Right lobe of liver (tissue), 6 donors: ENCODE data around the gene KRTAP10-4. TPM values are rescaled to one million over a fixed set of nuclear protein-coding genes. Genes with fewer than 3 reads are reported as not detected.
"Not testable (repeated sequence)": the region's sequence is repeated elsewhere in the genome, so short reads cannot be mapped to it uniquely, and the experiment has no call there.

Source experiments
- ATAC-seq, 4 donors: fragments of 200-7000 bp; cut with Tn5 transposase; one replicate each; pipeline ENCODE4 v1.9.1; 2020; ENCODE audit warnings: mild to moderate bottlenecking in 4 of 4, moderate library complexity in 4 of 4
- DNase-seq, 3 donors: peaks; one replicate each; pipeline ENCODE4 v3.0.0-alpha.2; 2020
- H3K27ac ChIP-seq, 3 donors: fragments of 200-600 bp; one replicate each; pipeline ENCODE4 v1.8.0; 2022
- H3K27me3 ChIP-seq, 2 donors: fragments of 200-600 bp; one replicate each; pipeline ENCODE4 v1.8.0; 2022
- H3K36me3 ChIP-seq, 4 donors: fragments of 200-600 bp; sonication (generic) in 1 of 4; one replicate each; pipeline versions ENCODE4 v1.5.1 to v1.8.0; 2017 to 2022; ENCODE audit warnings: control low read depth in 1 of 4
- H3K4me1 ChIP-seq, 4 donors: fragments of 200-600 bp; sonication (generic) in 1 of 4; one replicate each; pipeline versions ENCODE4 v1.5.1 to v1.8.0; 2017 to 2022; ENCODE audit warnings: control low read depth in 1 of 4
- H3K4me3 ChIP-seq, 3 donors: fragments of 200-600 bp; one replicate each; pipeline ENCODE4 v1.8.0; 2022
- H3K9me3 ChIP-seq, 4 donors: fragments of 200-600 bp; sonication (generic) in 1 of 4; one replicate each; pipeline versions ENCODE4 v1.5.1 to v1.8.0; 2017 to 2022; ENCODE audit warnings: control low read depth in 1 of 4
- POLR2A ChIP-seq: fragments of 450-650 bp; IDR thresholded peaks from one replicate; pipeline ENCODE4 v1.6.1; 2017; ENCODE audit warnings: antibody characterized with exemption, mild to moderate bottlenecking
- WGBS: methylation state at CpG from one replicate; pipeline ENCODE4 v1.1.6; 2018; ENCODE audit warnings: low coverage, low lambda C conversion rate; ENCODE audit not compliant: insufficient coverage; ENCODE audit errors: missing lambda C conversion rate; 5-methylcytosine and 5-hydroxymethylcytosine counted together
- intact Hi-C, 2 donors: fragments of 100-400 bp; cut with DNase I; formaldehyde crosslinking; loops; one replicate each; pipeline versions ENCODE4 v1.11.2 to v1.14.1; 2022
- total RNA-seq, 6 experiments: library from RNA; depleted of rRNA in 2 of 6; stranded (reverse); fragments of >200 nt in 2 of 6; fragmentation: NEBNext Ultra II Directional in 3 of 6; extraction: Animal tissue kit (Norgen Biotek cat#: 25700) in 3 of 6; gene quantifications; one replicate each; pipeline versions ENCODE4 v1.1.0 to v1.2.4, GENCODE V29; 2016 to 2023
- TF ChIP-seq, protein P1 (sequence below), 4 donors: fragments of 200-600 bp in 3 of 4; fragments of 450-650 bp in 1 of 4; IDR thresholded peaks; one replicate each; pipeline versions ENCODE4 v1.5.1 to v1.8.0; 2016 to 2022; ENCODE audit warnings: antibody characterized with exemption in 4 of 4, mild to moderate bottlenecking in 2 of 4
- donor health status: DM: no; HTN: yes; CAD: no.
- donor health status: DM: no; HTN: no; CAD: no.
- donor health status: DM: no; HTN: no; CAD: no.
- donor health status: DM: no; HTN: yes; CAD: no.
- donor health status: DM: no; HTN: yes; CAD: no.

Gene KRTAP10-4
- total RNA-seq, 6 experiments from 2014 or later, result not detected

DNA sequence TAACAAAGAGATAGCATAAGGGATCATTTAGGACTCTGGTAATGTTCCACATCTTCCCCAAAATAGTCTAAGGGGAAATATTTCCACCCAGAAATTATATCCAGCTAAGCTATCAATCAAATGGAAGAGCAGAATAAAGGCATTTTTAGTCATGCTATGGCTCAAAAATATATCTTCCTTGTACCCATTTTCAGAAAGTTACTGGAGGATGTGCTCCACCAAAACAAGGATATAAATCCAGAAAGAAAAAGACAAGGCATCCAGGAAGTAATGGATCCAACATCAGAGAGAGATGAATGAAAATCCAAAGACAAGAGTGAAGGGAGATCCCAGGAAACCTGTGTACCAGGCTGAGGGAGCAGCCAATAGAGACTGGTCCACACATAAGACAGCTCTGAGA, 35.7 kb downstream of the KRTAP10-4 start:
- H3K4me1 ChIP-seq, result no peaks in the 10 kb centered on the region
- TF ChIP-seq, protein P1, sequence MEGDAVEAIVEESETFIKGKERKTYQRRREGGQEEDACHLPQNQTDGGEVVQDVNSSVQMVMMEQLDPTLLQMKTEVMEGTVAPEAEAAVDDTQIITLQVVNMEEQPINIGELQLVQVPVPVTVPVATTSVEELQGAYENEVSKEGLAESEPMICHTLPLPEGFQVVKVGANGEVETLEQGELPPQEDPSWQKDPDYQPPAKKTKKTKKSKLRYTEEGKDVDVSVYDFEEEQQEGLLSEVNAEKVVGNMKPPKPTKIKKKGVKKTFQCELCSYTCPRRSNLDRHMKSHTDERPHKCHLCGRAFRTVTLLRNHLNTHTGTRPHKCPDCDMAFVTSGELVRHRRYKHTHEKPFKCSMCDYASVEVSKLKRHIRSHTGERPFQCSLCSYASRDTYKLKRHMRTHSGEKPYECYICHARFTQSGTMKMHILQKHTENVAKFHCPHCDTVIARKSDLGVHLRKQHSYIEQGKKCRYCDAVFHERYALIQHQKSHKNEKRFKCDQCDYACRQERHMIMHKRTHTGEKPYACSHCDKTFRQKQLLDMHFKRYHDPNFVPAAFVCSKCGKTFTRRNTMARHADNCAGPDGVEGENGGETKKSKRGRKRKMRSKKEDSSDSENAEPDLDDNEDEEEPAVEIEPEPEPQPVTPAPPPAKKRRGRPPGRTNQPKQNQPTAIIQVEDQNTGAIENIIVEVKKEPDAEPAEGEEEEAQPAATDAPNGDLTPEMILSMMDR (IDR thresholded peaks at IDR 0.05), result no peak
- no peak for TF ChIP-seq POLR2A
- ATAC-seq (no peak), DNase-seq (no peak)
- H3K27ac ChIP-seq, result no peak overlapping the region
- H3K9me3 ChIP-seq, result no peaks in the 10 kb centered on the region
- no peaks in the 10 kb centered on the region for H3K27me3 ChIP-seq
- intact Hi-C loops, result no loop called here
- H3K4me3 ChIP-seq, result no peak overlapping the region
- no peaks in the 10 kb centered on the region for H3K36me3 ChIP-seq

DNA sequence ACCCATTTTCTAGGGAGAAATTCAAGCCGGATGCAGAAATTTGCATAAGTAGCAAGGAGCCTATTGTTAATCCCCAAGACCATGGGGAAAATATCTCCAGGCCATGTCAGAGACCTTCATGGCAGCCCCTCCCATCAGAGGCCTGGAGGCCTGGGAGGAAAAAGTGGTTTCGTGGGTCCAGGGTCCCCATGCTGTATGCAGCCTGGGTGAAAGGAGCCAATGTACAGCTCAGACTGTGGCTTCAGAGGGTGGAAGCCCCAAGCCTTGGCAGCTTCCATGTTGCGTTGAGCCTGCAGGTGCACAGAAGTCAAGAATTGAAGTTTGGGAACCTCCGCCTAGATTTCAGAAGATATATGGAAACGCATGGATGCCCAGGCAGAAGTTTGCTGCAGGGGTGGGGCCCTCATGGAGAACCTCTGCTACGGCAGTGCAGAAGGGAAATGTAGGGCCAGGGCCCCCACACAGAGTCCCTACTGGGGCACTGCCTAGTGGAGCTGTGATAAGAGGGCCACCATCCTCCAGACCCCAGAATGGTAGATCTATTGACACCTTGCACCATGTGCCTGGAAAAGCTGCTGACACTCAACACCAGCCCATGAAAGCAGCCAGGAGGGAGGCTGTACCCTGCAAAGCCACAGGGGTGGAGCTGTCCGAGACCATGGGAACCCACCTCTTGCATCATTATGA, 36.8 kb downstream of the KRTAP10-4 start:
- not testable (repeated sequence) for DNase-seq, H3K36me3 ChIP-seq
- WGBS, result 96% methylated on average over 4 of the region's 7 CpGs

DNA sequence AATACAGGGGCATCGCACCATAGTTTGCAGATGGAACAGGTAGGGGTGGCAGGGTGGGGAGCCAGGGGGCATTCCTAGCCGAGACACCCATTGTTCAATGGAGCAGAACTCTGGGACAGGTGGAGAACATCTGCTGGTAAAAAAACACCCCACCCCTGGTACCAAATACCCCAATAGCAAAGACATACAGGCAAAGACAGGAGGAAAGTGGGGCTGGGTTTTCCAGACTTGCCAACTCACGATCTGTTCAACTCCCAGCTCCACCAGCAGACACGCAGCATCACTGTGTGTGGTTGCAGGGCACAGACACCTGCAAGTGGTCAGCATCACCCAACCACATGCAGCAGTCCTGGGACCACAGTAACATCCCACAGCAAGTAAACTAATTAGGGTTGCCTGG, 38.0 kb downstream of the KRTAP10-4 start:
- Histone ChIP-seq H3K4me3 (no peak overlapping the region), H3K27ac (no peak overlapping the region), H3K9me3 (no peaks in the 10 kb centered on the region), H3K36me3 (no peaks in the 10 kb centered on the region), H3K4me1 (no peaks in the 10 kb centered on the region), H3K27me3 (no peaks in the 10 kb centered on the region)
- ATAC-seq, result no peak
- DNase-seq, result no peak
- intact Hi-C loops, result no loop called here
- no peak for TF ChIP-seq POLR2A
- TF ChIP-seq, protein P1 (IDR thresholded peaks at IDR 0.05), result no peak
- WGBS, result no CpG with 5 or more reads among the region's 4 CpGs

More for the DNA sequence above, 36.8 kb downstream of the KRTAP10-4 start:
- H3K9me3 ChIP-seq, H3K27ac ChIP-seq, ATAC-seq, intact Hi-C loops, H3K4me3 ChIP-seq, H3K27me3 ChIP-seq, H3K4me1 ChIP-seq: not testable (repeated sequence)

DNA sequence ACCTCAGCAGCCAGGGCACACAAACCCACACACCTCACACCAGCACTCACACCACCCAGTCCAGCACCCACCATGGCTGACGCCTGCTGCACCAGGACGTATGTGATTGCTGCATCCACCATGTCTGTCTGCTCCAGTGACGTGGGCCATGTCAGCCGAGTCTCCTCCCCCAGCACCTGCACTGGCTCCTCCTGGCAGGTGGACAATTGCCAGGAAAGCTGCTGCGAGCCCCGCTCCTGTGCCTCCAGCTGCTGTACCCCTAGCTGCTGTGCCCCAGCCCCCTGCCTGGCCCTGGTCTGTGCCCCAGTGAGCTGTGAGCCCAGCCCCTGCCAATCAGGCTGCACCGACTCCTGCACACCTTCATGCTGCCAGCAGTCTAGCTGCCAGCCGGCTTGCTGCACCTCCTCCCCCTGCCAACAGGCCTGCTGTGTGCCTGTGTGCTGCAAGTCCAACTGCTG, 38.5 kb downstream of the KRTAP10-4 start, which contains the start of gene KRTAP10-8:
KRTAP10-8 (plus strand) TSS at position 51 of the 458 bp plus-strand sequence; CDS start at position 73, 22 bp downstream.
- H3K4me1 ChIP-seq, result no peaks in the 10 kb centered on the region
- ATAC-seq (no peak), DNase-seq (no peak)
- no peak for TF ChIP-seq POLR2A
- TF ChIP-seq, protein P1 (IDR thresholded peaks at IDR 0.05), result no peak
- no peak within 1 kb of the TSS for H3K4me3 ChIP-seq
- H3K27ac ChIP-seq, result no peak within 1 kb of the TSS
- H3K27me3 ChIP-seq, result no peaks in the 10 kb centered on the region
- no peaks in the 10 kb centered on the region for H3K9me3 ChIP-seq
- no peaks in the 10 kb centered on the region for H3K36me3 ChIP-seq
- intact Hi-C loops, result no loop called here
- no CpG with 5 or more reads among the region's 8 CpGs for WGBS

DNA sequence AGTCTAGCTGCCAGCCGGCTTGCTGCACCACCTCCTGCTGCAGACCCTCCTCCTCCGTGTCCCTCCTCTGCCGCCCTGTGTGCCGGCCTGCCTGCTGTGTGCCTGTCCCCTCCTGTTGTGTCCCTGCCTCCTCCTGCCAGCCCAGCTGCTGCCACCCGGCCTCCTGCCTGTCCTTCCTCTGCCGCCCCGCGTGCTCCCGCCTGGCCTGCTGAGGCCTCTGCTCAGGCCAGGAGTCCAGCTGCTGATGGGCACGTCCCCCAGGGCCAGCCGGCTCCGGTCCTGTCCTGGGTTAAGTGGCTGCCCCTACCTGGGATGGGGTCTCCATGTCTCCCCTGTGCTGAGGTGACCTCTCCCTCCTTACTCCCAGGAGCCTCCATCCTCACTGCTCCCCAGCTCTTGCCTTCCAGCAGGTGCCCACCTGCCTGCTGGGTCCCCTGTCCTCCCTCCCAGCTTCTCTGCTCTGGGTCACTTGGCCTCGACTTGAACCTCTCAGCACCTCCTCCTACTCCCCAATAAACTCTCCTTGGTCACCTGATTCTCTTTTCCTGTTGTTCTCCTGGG, 39.2 kb downstream of the KRTAP10-4 start:
- TF ChIP-seq, protein P1 (IDR thresholded peaks at IDR 0.05), result no peak
- no peak for TF ChIP-seq POLR2A
- Histone ChIP-seq H3K4me1 (no peaks in the 10 kb centered on the region), H3K27ac (no peak overlapping the region), H3K4me3 (no peak overlapping the region), H3K27me3 (no peaks in the 10 kb centered on the region), H3K36me3 (no peaks in the 10 kb centered on the region), H3K9me3 (no peaks in the 10 kb centered on the region)
- no peak for ATAC-seq
- 81% methylated on average over 10 of the region's 13 CpGs for WGBS
- intact Hi-C loops, result no loop called here
- DNase-seq, result no peak
